ENCODE data around the gene SEMA4D.

SEMA4D gene

GRCh38 chr9:89412541-89412940 is 85.4 kb downstream of the SEMA4D start:
- TF ChIP-seq CTCF (conservative IDR thresholded peaks at IDR 0.05; ENCODE audit: control insufficient read depth, insufficient read depth, low read depth, low read length), result no peak
- no peak overlapping the region for H3K4me3 ChIP-seq (ENCODE audit: control insufficient read depth, low read depth, low read length)
- no peak for DNase-seq (ENCODE audit: low read depth)

- no peak for DNase-seq (ENCODE audit: low read depth)
- no peak overlapping the region for H3K4me3 ChIP-seq (ENCODE audit: control insufficient read depth, low read depth, low read length)
- TF ChIP-seq CTCF (conservative IDR thresholded peaks at IDR 0.05; ENCODE audit: control insufficient read depth, insufficient read depth, low read depth, low read length), result no peak
Observed at GRCh38 chr9:89411759-89412158, 86.2 kb downstream of the SEMA4D start.

- no peak for TF ChIP-seq CTCF (conservative IDR thresholded peaks at IDR 0.05; ENCODE audit: control insufficient read depth, insufficient read depth, low read depth, low read length)
- H3K4me3 ChIP-seq (ENCODE audit: control insufficient read depth, low read depth, low read length), result no peak overlapping the region
- DNase-seq (ENCODE audit: low read depth), result peak; percentile 10
Observed at GRCh38 chr9:89410641-89411350, 87.1 kb downstream of the SEMA4D start.

- no peak for TF ChIP-seq CTCF (conservative IDR thresholded peaks at IDR 0.05; ENCODE audit: control insufficient read depth, insufficient read depth, low read depth, low read length)
- no peak overlapping the region for H3K4me3 ChIP-seq (ENCODE audit: control insufficient read depth, low read depth, low read length)
- DNase-seq (ENCODE audit: low read depth), result no peak
Observed at GRCh38 chr9:89410022-89410421, 87.9 kb downstream of the SEMA4D start.

- no peak overlapping the region for H3K4me3 ChIP-seq (ENCODE audit: control insufficient read depth, low read depth, low read length)
- TF ChIP-seq CTCF (conservative IDR thresholded peaks at IDR 0.05; ENCODE audit: control insufficient read depth, insufficient read depth, low read depth, low read length), result no peak
- DNase-seq (ENCODE audit: low read depth), result no peak
Observed at GRCh38 chr9:89409466-89409865, 88.4 kb downstream of the SEMA4D start.

GRCh38 chr9:89408628-89409101 is 89.2 kb downstream of the SEMA4D start:
- no peak for TF ChIP-seq CTCF (conservative IDR thresholded peaks at IDR 0.05; ENCODE audit: control insufficient read depth, insufficient read depth, low read depth, low read length)
- H3K4me3 ChIP-seq (ENCODE audit: control insufficient read depth, low read depth, low read length), result no peak overlapping the region
- DNase-seq (ENCODE audit: low read depth), result no peak

Data from fibroblast of mammary gland (primary cell).